Effector memory CD4-positive, alpha-beta T cell (primary cell): ENCODE data around the gene CXorf58.
A peak's percentile ranks its signal among the peaks of the same experiment; 100 is the strongest.
"Not testable (repeated sequence)": the region's sequence is repeated elsewhere in the genome, so short reads cannot be mapped to it uniquely, and the experiment has no call there.

Experiments
- DNase-seq, 3 donors: peaks; one replicate each; pipeline ENCODE4 v3.0.0-alpha.2; 2020
- H3K27ac ChIP-seq: 2 replicates; pipeline ENCODE4 v1.7.0; 2013; ENCODE audit warnings: mild to moderate bottlenecking, low read length, moderate library complexity; ENCODE audit not compliant: insufficient read depth, poor library complexity, severe bottlenecking
- H3K27me3 ChIP-seq: replicated peaks from 2 replicates; pipeline ENCODE4 v1.7.0; 2013; ENCODE audit warnings: mild to moderate bottlenecking, low read length; ENCODE audit not compliant: insufficient read depth, control insufficient read depth, poor library complexity, severe bottlenecking
- H3K36me3 ChIP-seq: 2 replicates; pipeline ENCODE4 v1.7.0; 2013; ENCODE audit warnings: mild to moderate bottlenecking, low read length, moderate library complexity; ENCODE audit not compliant: control insufficient read depth, insufficient read depth
- H3K4me1 ChIP-seq: 2 replicates; pipeline ENCODE4 v1.7.0; 2013; ENCODE audit warnings: low read length, mild to moderate bottlenecking; ENCODE audit not compliant: control insufficient read depth, insufficient read depth, poor library complexity, severe bottlenecking
- H3K4me3 ChIP-seq: 2 replicates; pipeline ENCODE4 v1.7.0; 2013; ENCODE audit warnings: low read length, low read depth, mild to moderate bottlenecking; ENCODE audit not compliant: insufficient read depth, poor library complexity, severe bottlenecking
- H3K9me3 ChIP-seq: 2 replicates; pipeline ENCODE4 v1.7.0; 2013; ENCODE audit warnings: mild to moderate bottlenecking, low read length, moderate library complexity; ENCODE audit not compliant: control insufficient read depth

Gene CXorf58

DNA sequence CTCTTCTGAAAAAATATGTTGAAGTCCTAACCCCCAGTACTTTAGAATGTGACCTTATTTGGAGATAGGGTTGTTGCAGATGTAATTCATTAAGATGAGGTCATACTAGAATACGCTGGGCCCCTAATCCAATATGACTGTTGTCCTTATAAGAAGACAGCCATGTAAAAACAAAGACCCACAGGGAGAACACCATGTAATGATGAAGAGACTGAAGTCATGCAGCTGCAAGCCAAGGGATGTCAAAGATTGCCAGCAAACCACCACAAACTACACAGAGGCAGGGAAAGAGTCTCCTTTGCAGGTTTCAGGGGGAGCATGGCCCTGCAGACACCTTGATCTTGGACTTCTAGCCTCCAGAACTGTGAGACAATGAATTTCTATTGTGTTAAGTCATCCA is 37.4 kb downstream of the CXorf58 start:
- Histone ChIP-seq H3K36me3 (no peaks in the 10 kb centered on the region), H3K27ac (no peak overlapping the region), H3K27me3 (no peaks in the 10 kb centered on the region), H3K4me1 (no peaks in the 10 kb centered on the region), H3K4me3 (no peak overlapping the region), H3K9me3 (no peaks in the 10 kb centered on the region)
- no peak for DNase-seq

DNA sequence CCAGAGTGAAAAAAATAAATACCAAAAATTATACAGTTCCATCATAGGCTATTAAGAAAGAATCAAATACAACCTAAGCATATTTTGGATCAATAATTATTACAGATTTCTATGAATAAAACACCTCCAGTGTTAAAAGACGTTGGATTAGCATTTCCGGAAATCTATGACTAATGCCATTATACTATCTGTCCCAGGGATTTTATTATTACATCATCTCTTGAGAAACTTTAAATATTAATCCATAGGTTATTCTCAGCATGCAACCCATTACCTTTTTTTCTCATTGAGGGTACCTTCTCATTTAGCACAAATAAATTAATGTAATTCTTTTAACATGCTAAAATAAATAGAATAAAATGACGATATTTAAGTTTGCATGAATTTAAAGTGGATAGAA is 44.6 kb downstream of the CXorf58 start:
- Histone ChIP-seq H3K27ac (peak overlapping the region; percentile 62), H3K4me3 (peak overlapping the region; percentile 51), H3K36me3 (no peaks in the 10 kb centered on the region), H3K9me3 (no peaks in the 10 kb centered on the region), H3K4me1 (peaks cover 3% of the 10 kb centered on the region), H3K27me3 (no peaks in the 10 kb centered on the region)
- no peak for DNase-seq

- Histone ChIP-seq H3K27ac (peak overlapping the region; percentile 62), H3K4me3 (peak overlapping the region; percentile 51), H3K9me3 (no peaks in the 10 kb centered on the region), H3K4me1 (peaks cover 3% of the 10 kb centered on the region), H3K36me3 (no peaks in the 10 kb centered on the region), H3K27me3 (no peaks in the 10 kb centered on the region)
- peak; percentile 0 to 9 (median 5) for DNase-seq
Measured at GRCh38 chrX:23952984-23953907, 45.4 kb downstream of the CXorf58 start.

GRCh38 chrX:23953908-23954269 is 46.1 kb downstream of the CXorf58 start:
- no peaks in the 10 kb centered on the region for H3K27me3 ChIP-seq
- no peak for DNase-seq
- H3K4me3 ChIP-seq: peak overlapping the region; percentile 51
- H3K4me1 ChIP-seq: peaks cover 3% of the 10 kb centered on the region
- H3K27ac ChIP-seq: peak overlapping the region; percentile 62
- no peaks in the 10 kb centered on the region for H3K36me3 ChIP-seq
- H3K9me3 ChIP-seq: no peaks in the 10 kb centered on the region

- Histone ChIP-seq H3K4me1 (peaks cover 3% of the 10 kb centered on the region), H3K27ac (no peak overlapping the region), H3K4me3 (no peak overlapping the region), H3K36me3 (no peaks in the 10 kb centered on the region), H3K9me3 (no peaks in the 10 kb centered on the region), H3K27me3 (no peaks in the 10 kb centered on the region)
- no peak for DNase-seq
Measured at GRCh38 chrX:23954396-23954795, 46.6 kb downstream of the CXorf58 start.

GRCh38 chrX:23959781-23960180 is 52.0 kb downstream of the CXorf58 start:
- H3K27ac ChIP-seq: no peak overlapping the region
- no peaks in the 10 kb centered on the region for H3K9me3 ChIP-seq
- no peak overlapping the region for H3K4me3 ChIP-seq
- H3K27me3 ChIP-seq: no peaks in the 10 kb centered on the region
- no peaks in the 10 kb centered on the region for H3K36me3 ChIP-seq
- no peak for DNase-seq
- H3K4me1 ChIP-seq: no peaks in the 10 kb centered on the region

GRCh38 chrX:23964191-23964590 is 56.4 kb downstream of the CXorf58 start:
- no peak overlapping the region for H3K27ac ChIP-seq
- H3K9me3 ChIP-seq: no peaks in the 10 kb centered on the region
- no peak for DNase-seq
- H3K4me1 ChIP-seq: no peaks in the 10 kb centered on the region
- no peak overlapping the region for H3K4me3 ChIP-seq
- H3K27me3 ChIP-seq: no peaks in the 10 kb centered on the region
- no peaks in the 10 kb centered on the region for H3K36me3 ChIP-seq

GRCh38 chrX:23965630-23966029 is 57.8 kb downstream of the CXorf58 start:
- not testable (repeated sequence) for H3K4me3 ChIP-seq, H3K27me3 ChIP-seq, H3K27ac ChIP-seq, DNase-seq, H3K36me3 ChIP-seq, H3K4me1 ChIP-seq, H3K9me3 ChIP-seq

GRCh38 chrX:23978491-23978890 is 70.7 kb downstream of the CXorf58 start:
- Histone ChIP-seq H3K4me3 (no peak overlapping the region), H3K36me3 (no peaks in the 10 kb centered on the region), H3K27me3 (no peaks in the 10 kb centered on the region), H3K4me1 (no peaks in the 10 kb centered on the region), H3K9me3 (no peaks in the 10 kb centered on the region), H3K27ac (no peak overlapping the region)
- DNase-seq: no peak

DNA sequence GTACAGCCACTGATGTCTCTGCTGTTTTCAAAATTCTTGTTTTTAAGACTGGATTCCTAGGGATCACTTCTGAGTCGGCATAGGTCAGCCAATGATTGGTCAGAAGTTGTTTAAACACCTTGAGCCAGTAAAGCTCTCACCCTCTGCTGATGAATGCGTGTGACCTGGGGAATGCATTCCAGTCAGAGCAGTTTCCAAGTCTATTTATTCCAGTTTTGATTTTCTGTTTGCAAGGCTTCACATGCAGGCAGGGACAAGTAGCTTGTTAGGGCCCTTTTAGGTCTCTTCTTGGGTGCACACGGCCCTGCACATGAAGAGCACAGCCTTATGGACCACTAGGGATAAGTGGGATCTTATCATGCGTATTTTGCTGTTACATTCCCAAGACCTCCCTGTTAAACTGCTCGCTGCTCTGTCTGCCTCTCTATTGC is 72.2 kb downstream of the CXorf58 start:
- DNase-seq: no peak

More for the DNA sequence above, 72.2 kb downstream of the CXorf58 start:
- Histone ChIP-seq H3K36me3 (no peaks in the 10 kb centered on the region), H3K4me3 (no peak overlapping the region), H3K9me3 (no peaks in the 10 kb centered on the region), H3K4me1 (no peaks in the 10 kb centered on the region), H3K27me3 (no peaks in the 10 kb centered on the region), H3K27ac (no peak overlapping the region)
